Measurements from ENCODE around the gene MTFP1. TPM values are rescaled to one million over a fixed set of nuclear protein-coding genes. Genes with fewer than 3 reads are reported as not detected.

MTFP1 gene
- total and polyA plus RNA-seq, 9 of the 15 experiments (the other 6 are each of a cell fraction or from before 2014, with no cell fraction given): 10.7 to 52.0 (median 30.1) TPM

GRCh38 chr22:30416403-30416802 lies 9.2 kb upstream of the MTFP1 start:
- intact Hi-C loops (cut with micrococcal nuclease): no loop called here

GRCh38 chr22:30416837-30417236 lies 8.7 kb upstream of the MTFP1 start:
- CTCF ChIA-PET (ENCODE audit: low intra/inter-chr PET ratio): no interaction called here
- WGBS (ENCODE audit: insufficient coverage, low coverage, missing lambda C conversion rate): 71% methylated on average over 1 of the region's 1 CpG
- TF ChIP-seq ZNF316 (IDR thresholded peaks at IDR 0.05) (peak; percentile 72; the same call in 1 of the 2 replicates), ZNF431 (CRISPR knock-in tag; IDR thresholded peaks at IDR 0.05) (no peak), ZFP91 (CRISPR knock-in tag; IDR thresholded peaks at IDR 0.05) (no peak), C11orf30 (IDR thresholded peaks at IDR 0.05; ENCODE audit: low read depth) (peak; percentile 70), ZNF717 (CRISPR knock-in tag; IDR thresholded peaks at IDR 0.05) (no peak), STAT6 (CRISPR knock-in tag; IDR thresholded peaks at IDR 0.05) (no peak), ZNF134 (CRISPR knock-in tag; conservative IDR thresholded peaks at IDR 0.05) (no peak), MAFK (IDR thresholded peaks at IDR 0.05; ENCODE audit: low read length) (peak; percentile 60; the same call in 1 of the 2 replicates), CBX3 (IDR thresholded peaks at IDR 0.05; ENCODE audit: borderline replicate concordance in 1 of 2, low read length in 2 of 2) (no peak), U2AF2 (optimal IDR thresholded peaks at IDR 0.05; ENCODE audit: low read depth, low read length) (no peak), SMARCA4 (IDR thresholded peaks at IDR 0.05) (no peak)

More at GRCh38 chr22:30416403-30416802, 9.2 kb upstream of the MTFP1 start:
- no peak for TF ChIP-seq CBX2 (IDR thresholded peaks at IDR 0.05; ENCODE audit: insufficient read depth, low read length, poor library complexity, severe bottlenecking)
- no peak for TF ChIP-seq CREBBP (IDR thresholded peaks at IDR 0.05; ENCODE audit: low read depth, low read length)
- no peak for TF ChIP-seq ZNF384 (IDR thresholded peaks at IDR 0.05; ENCODE audit: low read depth, low read length)
- TF ChIP-seq ZC3H8 (IDR thresholded peaks at IDR 0.05): no peak
- no peak for TF ChIP-seq ZFPM2 (CRISPR knock-in tag; IDR thresholded peaks at IDR 0.05)
- no peak for TF ChIP-seq HEY1 (CRISPR knock-in tag; IDR thresholded peaks at IDR 0.05; ENCODE audit: borderline replicate concordance)
- no peak for TF ChIP-seq LARP7 (IDR thresholded peaks at IDR 0.05)
- no peak for TF ChIP-seq L3MBTL2 (IDR thresholded peaks at IDR 0.05)
- TF ChIP-seq ZNF134 (CRISPR knock-in tag; conservative IDR thresholded peaks at IDR 0.05): no peak
- TF ChIP-seq RBM14 (IDR thresholded peaks at IDR 0.05; ENCODE audit: borderline replicate concordance, insufficient read depth, low read depth, low read length): no peak
- H3K4me2 ChIP-seq (ENCODE audit: insufficient read depth, low read length): no peak overlapping the region
- H3K27me3 ChIP-seq (ENCODE audit: control insufficient read depth in 2 of 2, insufficient read depth in 2 of 2, low read length in 2 of 2): no peaks in the 10 kb centered on the region
- no peak overlapping the region for H3K27ac ChIP-seq (ENCODE audit: extremely low read depth, low read depth, low read length)
- in situ Hi-C loops (cut with MboI): no loop called here
- peaks cover 32% of the 10 kb centered on the region for H3K36me3 ChIP-seq (ENCODE audit: control insufficient read depth, insufficient read depth, low read length)
- H3K79me2 ChIP-seq (ENCODE audit: control insufficient read depth, insufficient read depth, low read length): peaks cover 17% of the 10 kb centered on the region
- no peak overlapping the region for H3K4me3 ChIP-seq
- FAIRE-seq (no peak), DNase-seq (ENCODE audit: extremely low read depth in 1 of 4, low spot score in 3 of 4) (no peak), ATAC-seq (no peak)
- BruUV-seq (replicated peaks): no TSS peak
- H3K9me3 ChIP-seq (replicated peaks; ENCODE audit: control insufficient read depth, insufficient read depth, low read depth, low read length): no peaks in the 10 kb centered on the region
- H3K9me1 ChIP-seq (ENCODE audit: control insufficient read depth, insufficient read depth, low read length): peaks cover 2% of the 10 kb centered on the region
- no peak overlapping the region for H2AFZ ChIP-seq (ENCODE audit: low read depth, low read length)
- no peaks in the 10 kb centered on the region for H4K20me1 ChIP-seq (replicated peaks; ENCODE audit: control insufficient read depth, insufficient read depth, low read length)
- peaks cover 0 to 14% of the 10 kb centered on the region in 2 experiments; a peak in 4 of 5 replicates for H3K4me1 ChIP-seq (replicated peaks in 1 of 2; ENCODE audit: control insufficient read depth in 2 of 2, insufficient read depth in 2 of 2, low read length in 2 of 2)
- ChIA-PET CTCF (ENCODE audit: low intra/inter-chr PET ratio) (no interaction called here), POLR2A (no interaction called here)
- H3K9ac ChIP-seq (ENCODE audit: insufficient read depth in 1 of 2, low read depth in 2 of 2, low read length in 2 of 2): no peak overlapping the region
- WGBS (ENCODE audit: insufficient coverage, low coverage, missing lambda C conversion rate): 61% methylated on average over 2 of the region's 2 CpGs

More at GRCh38 chr22:30416837-30417236, 8.7 kb upstream of the MTFP1 start:
- Histone ChIP-seq H2AFZ (ENCODE audit: low read depth, low read length) (no peak overlapping the region), H3K4me3 (no peak overlapping the region), H3K9ac (ENCODE audit: insufficient read depth in 1 of 2, low read depth in 2 of 2, low read length in 2 of 2) (no peak overlapping the region), H3K4me1 (replicated peaks in 1 of 2; ENCODE audit: control insufficient read depth in 2 of 2, insufficient read depth in 2 of 2, low read length in 2 of 2) (peaks cover under 1 to 17% of the 10 kb centered on the region in 2 experiments; a peak in 4 of 5 replicates), H3K27ac (ENCODE audit: extremely low read depth, low read depth, low read length) (no peak overlapping the region), H3K9me3 (replicated peaks; ENCODE audit: control insufficient read depth, insufficient read depth, low read depth, low read length) (no peaks in the 10 kb centered on the region), H3K79me2 (ENCODE audit: control insufficient read depth, insufficient read depth, low read length) (peaks cover 18% of the 10 kb centered on the region), H4K20me1 (replicated peaks; ENCODE audit: control insufficient read depth, insufficient read depth, low read length) (no peaks in the 10 kb centered on the region), H3K9me1 (ENCODE audit: control insufficient read depth, insufficient read depth, low read length) (peaks cover 2% of the 10 kb centered on the region), H3K4me2 (ENCODE audit: insufficient read depth, low read length) (no peak overlapping the region), H3K27me3 (ENCODE audit: control insufficient read depth in 2 of 2, insufficient read depth in 2 of 2, low read length in 2 of 2) (no peaks in the 10 kb centered on the region), H3K36me3 (ENCODE audit: control insufficient read depth, insufficient read depth, low read length) (peaks cover 32% of the 10 kb centered on the region)
- DNase-seq (ENCODE audit: extremely low read depth in 1 of 4, low spot score in 3 of 4) (no peak), ATAC-seq (no peak), FAIRE-seq (no peak)
- in situ Hi-C loops (cut with MboI): no loop called here
- no TSS peak for BruUV-seq (replicated peaks)
- intact Hi-C loops (cut with micrococcal nuclease): no loop called here
- POLR2A ChIA-PET: no interaction called here
